GM21723 (cell line): ENCODE measurements around the gene DZIP3.
"Not testable (repeated sequence)": the region's sequence is repeated elsewhere in the genome, so short reads cannot be mapped to it uniquely, and the experiment has no call there.

ENCODE experiments used
- ATAC-seq: cut with Tn5 transposase; IDR thresholded peaks from one replicate; pipeline ENCODE4 v1.9.1; 2021; ENCODE audit warnings: mild to moderate bottlenecking, moderate library complexity; ENCODE audit not compliant: unreplicated experiment

Gene DZIP3

DNA sequence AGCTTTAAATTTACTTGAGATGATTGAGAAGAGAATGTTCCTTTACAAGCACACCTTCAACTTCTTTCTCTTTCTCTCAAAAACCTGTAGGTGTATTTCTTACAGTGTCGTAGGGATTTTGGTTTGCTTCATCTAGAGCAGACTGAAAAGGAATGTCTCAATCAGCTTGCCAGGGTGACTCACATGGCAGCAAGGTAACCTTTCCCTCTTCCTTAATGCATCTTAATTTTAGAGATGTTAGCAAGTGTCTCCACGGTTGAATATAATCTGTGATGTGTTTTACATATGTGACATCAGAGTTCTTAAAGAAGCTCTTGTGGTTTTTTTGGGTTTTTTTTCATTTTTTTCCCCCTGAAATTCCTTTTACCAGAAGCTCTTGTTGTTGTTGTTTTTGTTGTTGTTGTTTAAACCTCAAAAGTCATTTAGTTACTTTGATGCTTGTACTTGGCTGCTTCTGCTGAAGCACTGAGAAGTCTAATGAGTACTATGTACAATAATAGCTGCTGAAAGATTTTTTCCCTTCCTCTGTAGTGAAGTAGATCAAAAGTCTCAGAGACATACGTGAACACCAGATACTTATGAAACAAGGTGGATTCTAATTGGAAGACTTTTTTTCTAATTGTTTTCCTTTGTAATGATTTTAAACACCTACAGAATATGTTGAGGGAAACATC is 84.6 kb downstream of the DZIP3 start:
- ATAC-seq = peak; percentile 46

DNA sequence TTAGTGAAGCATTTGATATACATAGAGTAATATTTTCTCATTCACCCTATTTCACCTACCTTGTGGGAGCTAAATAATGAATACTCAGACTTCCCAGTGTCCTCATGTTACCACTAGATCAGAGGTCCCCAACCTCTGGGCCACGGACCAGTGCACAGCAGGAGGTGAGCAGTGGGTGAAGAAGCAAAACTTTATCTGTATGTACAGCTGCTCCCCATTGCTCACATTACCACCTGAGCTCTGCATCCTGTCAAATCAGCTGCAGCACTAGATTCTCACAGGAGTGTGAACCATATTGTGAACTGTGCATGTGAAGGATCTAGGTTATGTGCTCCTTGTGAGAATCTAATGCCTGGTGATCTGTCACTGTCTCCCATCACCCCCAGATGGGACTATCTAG is 88.3 kb downstream of the DZIP3 start:
- ATAC-seq = no peak

- ATAC-seq = not testable (repeated sequence)
These were observed 102.8 kb downstream of the DZIP3 start for GRCh38 chr3:108692286-108692685.

GRCh38 chr3:108698461-108698860 is 108.9 kb downstream of the DZIP3 start:
- no peak for ATAC-seq

DNA sequence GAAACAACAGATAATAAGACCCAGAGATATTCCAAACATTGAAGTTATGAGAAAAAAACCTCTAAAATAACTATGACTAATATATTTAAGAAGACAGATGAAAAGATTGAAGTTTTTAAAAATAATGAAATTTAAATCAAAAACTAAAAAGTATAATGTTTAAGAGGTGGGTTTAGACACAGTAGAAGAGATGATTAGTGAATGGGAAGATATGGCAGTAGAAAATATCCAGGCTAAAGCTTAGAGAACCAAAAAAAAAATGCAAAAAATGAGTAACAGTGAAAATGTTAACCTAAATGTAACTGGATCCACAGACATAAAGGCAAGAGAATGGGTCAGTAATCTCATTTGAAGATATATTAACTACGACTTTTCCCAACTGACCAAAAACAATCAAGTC is 115.5 kb downstream of the DZIP3 start:
- ATAC-seq = no peak

DNA sequence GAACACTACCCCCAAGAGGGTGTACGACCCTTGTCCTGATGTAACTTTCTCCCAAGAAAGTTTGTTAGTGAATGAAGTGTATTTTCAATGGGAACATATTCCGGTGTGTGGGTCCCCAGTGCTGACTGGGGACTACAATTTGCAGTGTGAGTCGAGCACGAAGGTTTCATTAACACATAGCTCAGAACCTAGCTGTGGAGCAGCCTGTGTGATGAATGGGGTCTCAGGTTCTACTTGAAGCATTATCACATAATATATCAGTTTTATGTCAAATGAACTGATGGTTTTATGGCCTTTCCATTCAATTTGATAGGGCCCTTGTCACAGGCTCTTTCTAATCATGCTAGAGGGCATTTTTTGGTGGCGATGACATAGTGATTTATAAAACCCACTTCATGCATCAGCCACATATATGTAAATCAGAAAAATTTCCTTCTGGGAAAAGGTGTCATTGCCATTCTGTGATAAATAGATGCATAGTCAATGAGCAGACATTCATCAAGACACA is 123.5 kb downstream of the DZIP3 start:
- ATAC-seq = no peak

- ATAC-seq = no peak
These were observed 124.3 kb downstream of the DZIP3 start for GRCh38 chr3:108713816-108714215.

DNA sequence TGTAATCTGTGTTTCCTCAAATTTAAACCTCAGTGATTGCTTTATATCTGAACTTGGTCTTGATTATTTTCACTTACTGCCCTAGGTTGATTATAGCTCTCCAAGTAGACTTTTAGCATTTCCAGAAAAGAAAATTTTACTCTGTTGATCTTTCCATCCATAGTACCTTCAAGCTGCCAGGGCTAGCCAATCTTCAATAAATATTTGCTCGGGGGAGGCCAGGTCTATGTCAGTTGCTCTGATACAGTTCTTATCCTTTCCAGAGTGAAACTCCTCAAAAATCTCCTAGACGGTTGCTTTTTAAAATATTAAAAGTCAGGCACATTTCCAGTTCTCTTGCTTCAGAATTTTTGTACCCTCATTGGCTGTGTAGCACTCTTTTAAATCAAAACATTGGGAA is 128.9 kb downstream of the DZIP3 start:
- ATAC-seq = no peak

DNA sequence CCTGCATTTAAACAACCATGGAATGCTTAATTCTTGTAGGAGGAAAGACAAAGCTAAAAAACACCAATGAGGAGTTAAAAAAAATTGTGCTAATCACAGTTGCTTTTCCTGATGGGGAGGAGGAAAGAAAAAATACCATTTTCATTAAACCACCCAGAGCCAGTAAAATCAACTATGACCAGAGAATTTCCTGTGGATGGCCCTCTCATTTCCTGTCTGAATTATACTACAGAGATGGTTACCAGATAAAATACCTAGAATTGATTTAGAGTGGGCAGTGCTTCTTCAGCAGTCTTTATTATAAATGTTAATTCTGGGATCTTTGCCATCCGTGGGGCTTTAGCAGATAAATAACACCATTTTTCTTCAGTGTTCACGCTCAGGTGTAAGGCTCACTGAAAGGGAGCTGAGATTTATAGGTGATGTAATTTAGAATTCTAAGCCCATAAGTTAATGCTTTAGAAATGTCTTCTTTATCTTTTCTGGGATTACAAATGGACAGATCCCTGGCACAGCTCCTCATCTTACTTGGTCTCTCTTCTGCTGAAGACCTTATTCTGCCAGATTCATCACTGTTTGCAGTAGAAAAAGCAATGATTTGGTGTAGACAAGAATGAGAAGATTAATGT is 129.8 kb downstream of the DZIP3 start:
- ATAC-seq = no peak

GRCh38 chr3:108722724-108723123 is 133.2 kb downstream of the DZIP3 start:
- ATAC-seq = no peak

- no peak for ATAC-seq
These were observed 134.6 kb downstream of the DZIP3 start for GRCh38 chr3:108724101-108724500.

DNA sequence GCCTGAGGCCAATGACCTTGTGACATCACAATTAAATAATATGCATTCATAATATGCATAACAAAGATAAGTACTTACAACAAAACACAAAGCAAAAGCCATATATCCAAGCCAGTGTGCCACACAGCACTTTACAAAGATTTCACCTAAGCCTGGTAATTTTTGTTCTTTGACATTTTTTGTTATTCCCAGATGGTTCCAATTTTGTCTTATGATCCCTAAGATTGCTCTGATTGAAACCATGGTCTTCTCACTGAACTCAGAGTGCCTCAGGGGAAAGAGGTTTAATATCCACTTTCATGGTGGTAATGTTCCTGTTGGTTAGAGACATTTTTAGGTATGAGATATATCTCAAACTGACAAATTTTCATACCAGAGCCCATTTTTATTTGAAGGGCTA is 138.6 kb downstream of the DZIP3 start:
- no peak for ATAC-seq

DNA sequence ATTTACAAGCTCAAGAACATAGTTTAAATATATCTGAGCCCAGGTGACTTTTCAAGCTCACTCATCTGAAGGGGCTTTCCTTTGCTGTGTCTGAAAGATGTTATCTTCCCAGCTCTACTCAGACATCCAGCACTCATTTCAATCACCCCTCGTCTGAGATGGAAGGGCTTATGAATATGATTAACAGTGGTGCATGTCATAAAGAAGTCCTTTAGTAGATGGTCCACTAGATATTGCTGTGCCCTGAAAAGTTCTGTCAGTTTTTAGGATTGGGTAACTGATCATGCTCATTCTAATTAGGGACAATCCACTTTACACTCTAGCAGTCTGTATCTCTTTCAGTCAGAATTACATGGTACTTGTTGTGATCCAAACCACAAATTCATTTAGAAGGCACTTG is 139.4 kb downstream of the DZIP3 start:
- ATAC-seq = no peak

GRCh38 chr3:108736821-108737220 is 147.3 kb downstream of the DZIP3 start:
- ATAC-seq = no peak

- no peak for ATAC-seq
These were observed 153.4 kb downstream of the DZIP3 start for GRCh38 chr3:108742929-108743328.
